ENCODE results near the gene PRDM8. TPM values are rescaled to one million over a fixed set of nuclear protein-coding genes. Genes with fewer than 3 reads are reported as not detected.

PRDM8 gene
- total RNA-seq, 2 experiments from 2014 or later, result 1.4 to 1.6 TPM

- no peaks in the 10 kb centered on the region for H3K36me3 Mint-ChIP-seq (ENCODE audit: low read depth)
- ATAC-seq (peak; percentile 37), DNase-seq (peak; percentile 79)
- peaks cover 19% of the 10 kb centered on the region for H3K27me3 Mint-ChIP-seq
- ChIA-PET POLR2A (interaction anchor here (0.7 to 1.0 kb wide), 2 partner anchors 20 to 129 kb away, joined by 3 read pairs; no protein-coding TSS in a partner anchor), CTCF (interaction anchor here (0.8 to 7.0 kb wide), 10 partner anchors 10 to 144 kb away, joined by 3 to 105 read pairs (median 5); no protein-coding TSS in a partner anchor)
- H3K27ac Mint-ChIP-seq, result peak overlapping the region; percentile 64
- no peaks in the 10 kb centered on the region for H3K9me3 Mint-ChIP-seq (ENCODE audit: low read depth)
- H3K4me1 Mint-ChIP-seq, result peaks cover 30% of the 10 kb centered on the region
- intact Hi-C loops (cut with DNase I, micrococcal nuclease), result loop anchor here (1.0 to 10.0 kb wide), 11 partner anchors 14 to 1264 kb away; partner anchors contain the start of genes ANTXR2 (in 2 of the 2) and PAQR3 (in 1 of the 2)
- H3K4me3 Mint-ChIP-seq, result peak overlapping the region; percentile 68
Observed at GRCh38 chr4:80201252-80202151, 4.2 kb downstream of the PRDM8 start.

GRCh38 chr4:80202190-80202711 lies 4.9 kb downstream of the PRDM8 start:
- H3K27ac Mint-ChIP-seq, result peak overlapping the region; percentile 64
- ATAC-seq (peak; percentile 66), DNase-seq (peak; percentile 88)
- H3K27me3 Mint-ChIP-seq, result peaks cover 17% of the 10 kb centered on the region
- H3K36me3 Mint-ChIP-seq (ENCODE audit: low read depth), result no peaks in the 10 kb centered on the region
- POLR2A ChIA-PET, result interaction anchor here (0.6 to 1.0 kb wide), 3 partner anchors 17 to 130 kb away, joined by 3 read pairs; no protein-coding TSS in a partner anchor
- intact Hi-C loops (cut with DNase I, micrococcal nuclease), result loop anchor here (1.0 to 10.0 kb wide), 11 partner anchors 13 to 1265 kb away; partner anchors contain the start of genes ANTXR2 (in 2 of the 2) and PAQR3 (in 1 of the 2)
- H3K4me1 Mint-ChIP-seq, result peaks cover 30% of the 10 kb centered on the region
- CTCF ChIA-PET, result interaction anchor here (0.7 to 7.0 kb wide), 14 partner anchors 10 to 158 kb away, joined by 3 to 105 read pairs (median 6); no protein-coding TSS in a partner anchor
- H3K9me3 Mint-ChIP-seq (ENCODE audit: low read depth), result no peaks in the 10 kb centered on the region
- H3K4me3 Mint-ChIP-seq, result peak overlapping the region; percentile 68

GRCh38 chr4:80202741-80203553 lies 5.6 kb downstream of the PRDM8 start:
- DNase-seq, result peak; percentile 73
- Mint-ChIP-seq H3K4me3 (peak overlapping the region; percentile 80), H3K27me3 (peaks cover 18% of the 10 kb centered on the region), H3K4me1 (peaks cover 26% of the 10 kb centered on the region), H3K9me3 (ENCODE audit: low read depth) (no peaks in the 10 kb centered on the region), H3K36me3 (ENCODE audit: low read depth) (no peaks in the 10 kb centered on the region), H3K27ac (peak overlapping the region; percentile 70)
- intact Hi-C loops (cut with DNase I, micrococcal nuclease), result loop anchor here (1.0 to 10.0 kb wide), 11 partner anchors 12 to 1266 kb away; partner anchors contain the start of genes ANTXR2 (in 2 of the 2) and PAQR3 (in 1 of the 2)
- ChIA-PET POLR2A (interaction anchor here (0.6 to 1.0 kb wide), 3 partner anchors 18 to 131 kb away, joined by 3 read pairs; no protein-coding TSS in a partner anchor), CTCF (interaction anchor here (0.7 to 7.0 kb wide), 14 partner anchors 9 to 159 kb away, joined by 3 to 105 read pairs (median 6); no protein-coding TSS in a partner anchor)
- peak; percentile 68 for ATAC-seq

DNA sequence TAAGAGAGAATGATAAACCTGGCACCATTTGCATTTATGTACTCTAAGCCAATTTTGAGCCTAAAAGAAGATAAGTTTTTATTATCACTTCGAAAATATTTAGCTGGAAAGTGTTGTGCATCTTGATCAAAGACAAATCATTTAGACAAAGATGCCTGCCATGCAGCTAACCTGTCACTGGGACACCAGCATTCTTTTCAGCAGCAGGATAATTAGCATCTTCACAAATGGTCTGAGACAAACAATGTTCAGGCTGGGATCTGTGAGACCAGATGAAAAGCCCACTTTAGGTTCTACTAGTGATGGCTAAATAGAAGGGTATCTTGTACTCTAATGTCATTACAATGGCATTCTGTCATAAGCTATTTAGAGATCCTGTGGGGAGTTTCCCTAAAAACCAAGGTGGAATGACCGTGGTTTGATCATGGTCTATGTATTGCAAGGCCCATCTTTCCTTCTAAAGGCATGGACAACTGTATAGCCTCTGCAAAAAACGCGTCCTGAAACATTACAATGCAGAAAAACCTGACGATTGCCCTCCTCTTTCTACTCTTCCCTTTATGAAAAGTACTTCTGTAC lies 7.2 kb downstream of the PRDM8 start:
- H3K36me3 Mint-ChIP-seq (ENCODE audit: low read depth), result no peaks in the 10 kb centered on the region
- no peaks in the 10 kb centered on the region for H3K9me3 Mint-ChIP-seq (ENCODE audit: low read depth)
- DNase-seq (no peak), ATAC-seq (no peak)
- H3K4me3 Mint-ChIP-seq, result no peak overlapping the region
- intact Hi-C loops (cut with DNase I, micrococcal nuclease), result loop anchor here (1.0 to 10.0 kb wide), 8 partner anchors 11 to 1267 kb away; partner anchors contain the start of genes ANTXR2 (in 2 of the 2) and PAQR3 (in 1 of the 2)
- CTCF ChIA-PET, result no interaction called here
- peaks cover 17% of the 10 kb centered on the region for H3K27me3 Mint-ChIP-seq
- POLR2A ChIA-PET, result no interaction called here
- H3K4me1 Mint-ChIP-seq, result peaks cover 20% of the 10 kb centered on the region
- H3K27ac Mint-ChIP-seq, result no peak overlapping the region

GRCh38 chr4:80206111-80206510 lies 8.8 kb downstream of the PRDM8 start:
- no peak overlapping the region for H3K27ac Mint-ChIP-seq
- CTCF ChIA-PET, result interaction anchor here (1.2 kb wide), 1 partner anchor 14 kb away, joined by 4 read pairs; no protein-coding TSS in a partner anchor
- no peaks in the 10 kb centered on the region for H3K9me3 Mint-ChIP-seq (ENCODE audit: low read depth)
- H3K36me3 Mint-ChIP-seq (ENCODE audit: low read depth), result no peaks in the 10 kb centered on the region
- peaks cover 15% of the 10 kb centered on the region for H3K27me3 Mint-ChIP-seq
- no peak for DNase-seq
- H3K4me3 Mint-ChIP-seq, result no peak overlapping the region
- peaks cover 15% of the 10 kb centered on the region for H3K4me1 Mint-ChIP-seq
- POLR2A ChIA-PET, result no interaction called here
- no peak for ATAC-seq
- intact Hi-C loops (cut with DNase I, micrococcal nuclease), result loop anchor here in 1 of 2 experiments (10.0 kb wide), 1 partner anchor 371 kb away; no protein-coding TSS in a partner anchor

- no peak overlapping the region for H3K27ac Mint-ChIP-seq
- ATAC-seq, result no peak
- intact Hi-C loops (cut with DNase I, micrococcal nuclease), result loop anchor here in 1 of 2 experiments (10.0 kb wide), 1 partner anchor 372 kb away; no protein-coding TSS in a partner anchor
- no peaks in the 10 kb centered on the region for H3K36me3 Mint-ChIP-seq (ENCODE audit: low read depth)
- H3K9me3 Mint-ChIP-seq (ENCODE audit: low read depth), result no peaks in the 10 kb centered on the region
- POLR2A ChIA-PET, result no interaction called here
- peaks cover 10% of the 10 kb centered on the region for H3K4me1 Mint-ChIP-seq
- H3K4me3 Mint-ChIP-seq, result no peak overlapping the region
- no peak for DNase-seq
- H3K27me3 Mint-ChIP-seq, result peaks cover 14% of the 10 kb centered on the region
- CTCF ChIA-PET, result interaction anchor here (1.2 kb wide), 1 partner anchor 14 kb away, joined by 4 read pairs; no protein-coding TSS in a partner anchor
Observed at GRCh38 chr4:80206521-80207171, 9.3 kb downstream of the PRDM8 start.

DNA sequence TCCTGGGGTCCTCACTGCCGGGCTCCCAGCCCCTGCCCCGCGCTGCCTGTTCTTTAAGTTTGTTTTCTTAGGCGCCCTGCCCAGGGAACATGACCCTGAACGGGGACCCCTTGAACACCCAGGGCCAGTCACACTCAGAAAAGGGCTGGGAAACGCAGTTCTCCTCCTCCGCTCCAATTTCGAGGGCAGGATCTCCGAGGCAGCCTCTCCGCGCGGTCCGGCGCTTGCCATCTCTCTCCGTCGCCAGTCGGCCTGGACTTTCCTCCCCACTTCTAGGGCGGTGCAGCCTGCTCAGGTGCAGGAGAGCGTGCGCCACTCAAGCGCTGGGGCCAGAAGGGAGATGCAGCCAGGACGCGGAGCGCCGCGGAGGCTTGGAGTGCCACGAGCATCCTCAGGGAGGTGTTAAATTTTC lies 9.9 kb downstream of the PRDM8 start:
- ChIA-PET CTCF (interaction anchor here (1.2 kb wide), 1 partner anchor 13 kb away, joined by 4 read pairs; no protein-coding TSS in a partner anchor), POLR2A (no interaction called here)
- H3K9me3 Mint-ChIP-seq (ENCODE audit: low read depth), result no peaks in the 10 kb centered on the region
- H3K4me3 Mint-ChIP-seq, result no peak overlapping the region
- ATAC-seq, result no peak
- peaks cover 5% of the 10 kb centered on the region for H3K4me1 Mint-ChIP-seq
- H3K36me3 Mint-ChIP-seq (ENCODE audit: low read depth), result no peaks in the 10 kb centered on the region
- no peak overlapping the region for H3K27ac Mint-ChIP-seq
- H3K27me3 Mint-ChIP-seq, result peaks cover 14% of the 10 kb centered on the region
- intact Hi-C loops (cut with DNase I, micrococcal nuclease), result loop anchor here in 1 of 2 experiments (10.0 kb wide), 1 partner anchor 372 kb away; no protein-coding TSS in a partner anchor
- DNase-seq, result no peak

- Mint-ChIP-seq H3K4me1 (peaks cover 5% of the 10 kb centered on the region), H3K27ac (no peak overlapping the region), H3K36me3 (ENCODE audit: low read depth) (no peaks in the 10 kb centered on the region), H3K9me3 (ENCODE audit: low read depth) (no peaks in the 10 kb centered on the region), H3K27me3 (peaks cover 14% of the 10 kb centered on the region), H3K4me3 (no peak overlapping the region)
- intact Hi-C loops (cut with DNase I, micrococcal nuclease), result loop anchor here in 1 of 2 experiments (10.0 kb wide), 1 partner anchor 373 kb away; no protein-coding TSS in a partner anchor
- ChIA-PET CTCF (no interaction called here), POLR2A (no interaction called here)
- no peak for ATAC-seq
- no peak for DNase-seq
Observed at GRCh38 chr4:80207664-80208063, 10.4 kb downstream of the PRDM8 start.

GRCh38 chr4:80208610-80209339 lies 11.5 kb downstream of the PRDM8 start:
- CTCF ChIA-PET, result interaction anchor here (0.6 to 1.4 kb wide), 4 partner anchors 10 to 888 kb away, joined by 3 to 4 read pairs (median 4); no protein-coding TSS in a partner anchor
- intact Hi-C loops (cut with DNase I, micrococcal nuclease), result loop anchor here in 1 of 2 experiments (10.0 kb wide), 1 partner anchor 374 kb away; no protein-coding TSS in a partner anchor

More at GRCh38 chr4:80208610-80209339, 11.5 kb downstream of the PRDM8 start:
- Mint-ChIP-seq H3K27me3 (peaks cover 11% of the 10 kb centered on the region), H3K9me3 (ENCODE audit: low read depth) (no peaks in the 10 kb centered on the region), H3K36me3 (ENCODE audit: low read depth) (no peaks in the 10 kb centered on the region), H3K27ac (no peak overlapping the region), H3K4me3 (no peak overlapping the region), H3K4me1 (no peaks in the 10 kb centered on the region)
- ATAC-seq (no peak), DNase-seq (no peak)
- POLR2A ChIA-PET, result interaction anchor here (0.7 kb wide), 1 partner anchor 382 kb away, joined by 5 read pairs; no protein-coding TSS in a partner anchor

Measured in activated CD4-positive, alpha-beta T cell treated with anti-CD3 and anti-CD28 coated beads for 36 hours (primary cell).